ENCODE results near the gene CDON.

CDON gene

DNA sequence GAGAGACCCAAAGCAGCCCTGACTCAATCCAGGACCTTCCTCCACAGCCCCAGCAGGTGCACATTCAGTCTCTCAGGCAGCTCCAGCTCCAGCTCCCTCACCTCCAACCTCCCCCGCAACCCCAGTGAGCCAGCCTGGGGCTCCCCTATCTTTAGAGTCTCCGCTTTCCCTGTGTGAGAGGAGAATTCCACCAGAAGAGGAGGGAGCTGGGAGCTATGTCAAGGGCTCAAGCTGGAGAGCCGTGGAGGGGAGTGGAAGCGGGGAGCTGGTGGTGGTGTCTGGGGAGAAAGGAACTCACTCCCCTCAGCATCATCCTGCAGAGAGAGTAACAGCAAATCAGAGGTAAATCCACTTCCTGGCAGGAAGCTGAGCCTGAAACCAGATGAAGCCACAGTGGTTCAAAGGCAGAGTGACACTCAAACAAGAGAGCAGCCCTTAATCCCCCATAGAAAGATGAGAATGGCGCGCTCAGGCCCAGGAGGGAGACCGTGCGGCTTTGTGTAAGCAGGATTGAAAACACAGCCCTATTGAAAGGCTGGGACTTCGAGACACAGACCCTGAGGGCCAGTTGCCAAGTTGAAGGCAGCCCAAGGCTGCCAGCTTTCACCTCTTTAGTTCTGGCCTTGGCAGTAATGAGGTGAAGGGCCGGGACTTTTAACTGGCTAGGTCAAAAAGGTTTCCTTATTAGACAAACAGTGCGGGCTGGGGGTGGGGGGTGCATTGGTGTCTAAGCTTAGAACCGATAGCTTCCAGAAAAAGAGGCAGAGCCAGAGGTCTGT is 21.4 kb upstream of the CDON start:
- peak; percentile 58 for DNase-seq

DNA sequence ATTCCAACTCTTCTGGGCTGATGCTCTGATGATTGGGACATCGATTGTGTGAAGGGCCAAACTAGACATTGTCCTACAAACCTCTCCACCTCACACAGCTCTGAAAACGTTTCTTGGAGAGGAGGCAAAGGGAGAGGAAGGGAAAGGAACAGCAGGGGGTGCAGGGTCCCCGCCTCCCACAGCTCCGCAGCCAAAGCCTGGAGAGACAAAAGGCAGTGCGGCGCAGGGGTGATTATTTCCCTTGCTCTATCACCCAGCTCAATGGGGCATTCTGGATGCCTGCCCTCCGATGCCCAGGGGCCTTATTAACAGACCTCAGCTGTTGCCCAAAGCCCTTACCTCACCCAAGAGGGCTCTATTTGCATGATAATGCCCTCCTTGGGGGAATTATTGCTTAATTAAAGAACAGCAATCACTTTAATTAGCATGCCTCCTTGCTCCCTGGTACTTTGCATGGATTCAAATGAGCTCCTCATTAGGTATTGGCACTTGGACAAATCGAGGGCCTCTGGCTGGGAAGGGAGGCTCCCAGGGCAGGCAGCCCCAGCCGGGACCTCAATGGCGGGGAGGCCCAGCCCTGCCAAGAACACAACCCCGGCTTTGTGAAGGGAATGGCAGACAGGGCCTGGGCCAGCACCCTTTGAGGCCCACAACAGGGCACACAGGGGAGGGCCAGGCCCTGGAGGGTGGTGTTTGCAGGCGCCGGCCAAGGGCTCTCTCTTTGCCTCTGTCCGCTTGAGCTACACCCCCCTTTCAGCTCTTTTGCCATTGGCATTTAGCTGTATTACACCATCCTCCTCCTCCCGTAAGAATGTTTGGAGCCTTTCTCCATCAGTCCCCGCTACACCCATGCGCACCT is 19.8 kb upstream of the CDON start:
- DNase-seq, result peak; percentile 94

DNA sequence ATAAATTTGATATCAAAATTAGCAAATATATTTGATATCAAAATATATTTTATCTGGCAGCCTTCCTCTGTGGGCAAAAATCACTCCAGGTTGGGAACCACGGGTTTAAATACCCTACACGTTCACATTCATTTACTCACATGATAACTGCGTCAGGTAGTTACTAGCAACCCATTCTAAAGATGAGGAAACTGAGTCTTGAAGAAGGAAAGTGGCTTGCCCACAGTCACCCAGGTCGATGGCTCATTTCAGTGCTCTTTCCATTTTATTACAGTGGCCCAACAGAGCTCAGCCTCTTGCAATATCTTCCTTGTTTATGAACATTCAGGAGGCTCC is 19.2 kb upstream of the CDON start:
- no peak for DNase-seq

DNA sequence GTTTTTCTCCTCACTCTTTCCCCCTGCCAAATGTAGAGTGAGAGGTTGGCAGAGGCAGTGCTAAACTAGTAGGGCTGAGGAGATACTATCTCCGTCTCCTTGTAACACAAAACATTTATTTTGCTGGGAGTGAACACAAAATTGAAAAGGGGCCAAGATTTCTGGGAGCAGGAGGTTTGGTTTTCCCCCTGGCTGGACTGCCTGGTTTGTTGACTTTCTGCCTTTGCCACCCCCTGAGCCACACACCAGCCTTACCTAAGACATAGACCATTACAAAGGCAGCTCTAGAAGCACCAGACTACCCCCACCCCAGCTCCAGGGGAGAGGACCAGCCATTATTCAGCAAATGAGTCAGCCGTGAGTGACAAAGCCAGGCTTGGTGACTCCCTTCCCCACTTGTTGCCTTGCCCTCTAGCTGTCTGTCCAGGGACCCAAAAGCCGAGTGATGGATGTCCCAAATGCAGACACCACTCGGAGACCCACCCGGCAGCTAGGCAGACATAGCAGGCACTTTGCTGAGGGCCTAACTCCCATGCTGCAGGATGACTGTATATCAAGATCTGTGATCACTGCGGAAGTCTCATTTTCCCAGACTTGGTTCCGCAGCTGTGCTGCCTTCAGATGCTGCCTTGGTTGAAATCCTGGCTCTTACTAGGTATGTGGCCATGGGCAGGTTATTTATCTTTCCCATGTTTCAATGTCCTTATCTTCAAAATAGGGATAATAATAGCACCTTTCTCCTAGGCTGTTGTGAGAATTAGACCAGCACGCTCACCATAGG is 17.7 kb upstream of the CDON start:
- DNase-seq, result peak; percentile 85

DNA sequence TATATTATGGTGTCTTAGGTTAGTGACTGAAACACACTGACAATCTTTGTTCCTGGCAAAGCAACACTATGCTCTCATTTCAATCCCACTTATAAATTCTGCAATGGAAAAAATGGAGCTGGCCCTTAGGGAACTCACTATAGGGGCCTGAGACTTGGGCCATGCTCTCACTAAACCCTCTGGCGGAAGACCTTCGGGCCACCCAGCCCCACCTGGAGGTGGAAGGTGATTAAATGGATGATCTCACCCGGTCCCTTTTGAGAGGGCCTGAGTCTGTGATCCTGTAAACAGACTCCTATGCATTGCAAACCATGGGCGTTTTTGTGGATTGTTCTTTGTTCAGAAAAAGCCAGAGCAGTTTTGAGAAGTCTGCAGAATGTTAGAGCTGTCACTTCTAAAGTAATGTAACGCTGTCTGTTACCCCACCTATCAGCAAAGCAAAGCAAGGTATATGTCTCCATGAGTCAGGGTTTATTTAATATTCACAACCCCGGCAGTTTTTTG is 17.0 kb upstream of the CDON start:
- peak; percentile 68 for DNase-seq

DNA sequence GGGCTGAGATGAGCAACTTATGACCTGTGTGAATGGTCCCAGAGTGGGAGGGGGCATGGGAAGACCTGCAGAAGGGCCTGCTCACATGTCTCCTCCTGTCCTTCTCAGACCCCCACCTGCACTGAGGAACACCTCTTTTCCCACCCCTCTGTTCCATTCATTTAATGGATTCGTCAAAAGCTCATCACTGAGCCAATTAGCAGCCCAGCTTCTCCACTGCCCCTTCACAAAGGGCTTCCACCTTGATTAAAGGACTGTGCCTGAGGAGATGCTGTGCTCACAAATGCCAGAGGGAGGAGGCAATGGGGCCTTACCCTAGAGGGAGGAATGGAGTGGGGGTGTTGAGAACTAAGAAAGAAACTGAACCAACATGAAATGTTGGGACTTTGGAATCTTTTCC is 14.0 kb upstream of the CDON start:
- DNase-seq, result no peak

DNA sequence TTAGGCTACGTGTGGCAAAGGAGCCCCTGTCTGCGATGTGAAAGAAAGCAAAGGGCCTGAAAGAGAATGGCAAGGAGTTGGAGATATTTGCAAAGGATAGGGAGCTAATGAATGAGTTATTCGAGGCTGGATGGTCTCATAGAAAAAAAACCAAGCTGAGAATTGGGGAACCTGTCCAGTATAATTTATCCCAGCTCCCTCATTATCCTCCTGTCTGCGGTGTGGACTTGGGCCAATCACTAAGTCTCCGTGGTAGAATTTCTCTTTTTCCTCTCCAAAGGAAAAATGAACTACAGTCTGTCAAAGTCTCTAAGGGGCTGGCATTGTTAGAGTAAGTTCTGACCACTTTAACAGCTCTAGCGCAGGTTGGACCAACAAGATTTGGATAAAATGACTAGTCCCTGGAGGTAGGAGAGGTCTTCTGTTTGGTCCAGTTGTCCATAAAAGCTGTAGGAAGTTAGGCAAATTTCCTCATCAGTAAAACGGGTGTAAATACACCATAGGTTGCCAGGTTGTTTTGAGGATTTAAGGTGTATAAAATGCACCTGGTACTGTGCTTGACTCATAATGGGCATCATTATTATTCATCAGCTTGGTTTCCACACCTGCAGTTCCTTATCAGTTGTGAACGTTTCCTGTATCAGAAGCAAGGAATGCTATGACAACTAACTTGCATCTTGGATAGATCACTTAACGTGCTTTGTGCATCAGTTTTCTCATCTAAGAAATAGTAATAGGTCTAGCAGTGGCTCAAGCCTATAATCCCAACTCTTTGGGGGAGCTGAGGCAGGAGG is 10.3 kb upstream of the CDON start:
- no peak for DNase-seq

DNA sequence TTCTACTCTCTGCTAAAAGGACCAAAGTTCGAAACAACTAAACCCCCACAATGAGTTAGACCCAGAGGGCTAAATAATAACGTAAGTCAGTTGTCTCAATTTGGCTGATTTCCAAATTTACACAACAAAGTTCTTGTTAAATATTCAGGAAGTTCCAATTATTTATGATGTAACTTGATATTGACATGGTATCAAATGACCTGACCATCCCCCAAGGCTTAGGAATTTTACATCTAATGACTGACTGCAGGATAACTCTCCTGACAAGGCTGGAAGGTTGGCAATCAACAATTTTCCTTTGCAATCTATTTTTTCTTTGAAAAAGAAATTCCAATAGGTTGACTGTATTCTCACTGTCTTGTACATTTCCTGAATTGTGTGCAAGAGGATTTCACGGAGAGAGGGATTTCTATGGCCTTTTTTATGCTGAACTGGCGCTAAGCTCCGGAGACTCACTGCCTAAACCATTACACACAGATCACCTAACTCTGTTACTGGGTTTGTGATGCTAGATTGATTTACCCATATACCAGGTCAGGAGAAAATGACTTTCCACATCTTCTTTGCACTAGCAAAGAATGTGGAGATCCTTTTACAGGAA is 9.6 kb upstream of the CDON start:
- peak; percentile 53 for DNase-seq

DNA sequence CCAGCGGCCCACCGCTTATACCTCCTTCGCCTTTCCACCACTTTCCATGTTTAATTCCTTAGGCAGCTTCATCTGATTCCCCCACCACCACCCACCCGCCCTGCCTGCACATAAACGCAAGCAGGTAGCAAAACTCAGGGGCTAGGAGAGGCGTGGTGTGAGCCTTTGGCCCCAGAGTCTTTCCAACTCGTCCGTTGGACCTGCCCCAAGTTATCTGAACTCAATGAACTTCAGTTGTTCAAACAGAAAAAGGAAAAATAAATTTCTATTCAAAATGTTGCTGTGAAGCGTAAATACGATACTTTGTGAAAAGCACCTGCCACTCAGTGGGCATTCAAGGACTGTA is 814 bp upstream of the CDON start:
- DNase-seq, result no peak

DNA sequence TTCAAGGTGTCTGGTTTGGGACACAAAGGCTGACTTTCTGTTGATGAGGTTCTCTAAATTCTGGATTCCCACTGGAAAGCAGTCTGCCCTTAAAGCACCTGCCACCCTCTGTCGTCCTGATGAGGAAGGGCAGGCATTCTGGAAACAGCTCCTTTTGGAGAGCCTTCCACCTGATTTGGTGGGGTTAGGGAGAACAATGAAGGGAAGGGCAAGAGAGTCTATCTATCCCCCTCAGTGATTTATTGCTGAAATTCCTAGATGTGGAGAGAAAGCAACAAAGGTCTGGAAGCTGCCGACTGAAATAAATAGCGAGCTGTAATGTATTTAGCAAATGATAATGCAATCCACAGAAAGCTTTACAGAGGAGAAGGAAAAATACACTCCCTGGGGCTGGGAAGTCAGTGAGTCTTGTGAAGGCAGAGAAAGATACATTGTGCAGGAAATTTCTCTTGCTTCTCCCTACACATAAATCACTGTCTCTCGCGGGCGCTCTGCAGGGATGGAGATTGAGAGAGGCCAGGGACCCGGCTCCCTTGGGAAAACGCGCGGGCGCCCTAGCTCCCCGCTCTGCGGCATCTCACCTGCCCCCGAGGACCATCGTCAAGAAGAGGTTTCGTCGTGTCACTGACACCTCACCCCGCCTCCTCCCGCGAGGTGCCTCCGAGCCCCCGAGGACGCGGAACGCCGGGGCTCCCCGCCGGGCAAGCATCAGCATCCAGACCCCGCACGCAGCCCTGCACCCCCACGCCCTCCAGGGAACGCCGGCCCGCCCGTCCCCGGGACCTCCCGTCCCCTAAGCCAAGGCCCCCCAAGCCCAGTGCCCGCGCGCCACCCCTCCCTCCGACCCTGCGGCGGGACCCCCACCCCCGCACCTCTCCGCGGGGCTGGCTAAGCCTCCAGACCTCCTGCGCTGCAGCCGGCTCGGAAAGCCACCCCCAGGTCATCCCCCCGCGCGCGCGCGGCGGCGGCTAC is 673 bp downstream of the CDON start:
- DNase-seq, result peak; percentile 70

DNA sequence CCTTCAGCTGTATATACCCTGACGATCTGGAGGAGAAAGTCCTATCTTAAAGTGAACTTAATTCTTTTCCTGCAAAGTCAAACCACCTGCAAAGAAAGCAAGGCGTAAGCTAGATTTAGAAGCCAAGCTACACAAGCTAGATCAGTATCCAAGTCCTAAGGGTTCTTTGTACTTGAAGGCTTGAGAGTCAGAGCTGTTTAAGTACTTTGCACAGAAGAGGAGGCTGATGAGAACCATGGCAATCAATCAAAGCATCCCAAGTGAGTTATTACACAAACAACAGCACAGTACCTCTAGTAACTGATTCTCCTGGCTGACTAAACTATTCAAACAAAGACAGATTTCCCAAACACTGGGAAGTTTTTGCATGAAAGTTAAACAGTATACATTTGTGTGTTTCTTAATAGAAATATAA is 1.9 kb downstream of the CDON start:
- DNase-seq, result peak; percentile 13

DNA sequence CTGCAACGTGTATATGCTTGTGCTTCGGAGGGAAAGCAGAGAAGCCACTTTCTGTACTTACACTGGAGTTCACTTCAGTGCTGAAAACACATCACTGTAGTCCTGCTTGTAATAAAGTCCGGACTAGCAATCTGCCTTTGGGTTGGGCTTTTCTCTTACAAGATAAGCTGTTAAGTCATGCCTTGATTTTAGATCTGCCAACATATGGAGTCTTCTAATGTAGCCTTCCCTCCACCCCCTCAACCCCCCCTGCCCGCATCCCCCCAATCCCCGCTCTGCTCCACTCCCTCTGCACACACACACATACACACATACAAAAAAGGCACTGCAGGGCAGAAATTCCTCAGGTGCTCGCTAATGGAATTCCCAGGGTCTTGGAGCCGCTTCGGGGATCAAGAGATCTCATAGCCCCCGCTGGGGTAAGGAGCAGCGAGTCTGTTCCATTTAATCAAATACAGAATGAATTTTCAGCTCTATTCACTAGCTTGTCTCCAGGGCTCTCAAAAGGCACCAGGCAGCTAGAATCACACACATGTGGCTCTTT is 3.4 kb downstream of the CDON start:
- DNase-seq, result no peak

DNA sequence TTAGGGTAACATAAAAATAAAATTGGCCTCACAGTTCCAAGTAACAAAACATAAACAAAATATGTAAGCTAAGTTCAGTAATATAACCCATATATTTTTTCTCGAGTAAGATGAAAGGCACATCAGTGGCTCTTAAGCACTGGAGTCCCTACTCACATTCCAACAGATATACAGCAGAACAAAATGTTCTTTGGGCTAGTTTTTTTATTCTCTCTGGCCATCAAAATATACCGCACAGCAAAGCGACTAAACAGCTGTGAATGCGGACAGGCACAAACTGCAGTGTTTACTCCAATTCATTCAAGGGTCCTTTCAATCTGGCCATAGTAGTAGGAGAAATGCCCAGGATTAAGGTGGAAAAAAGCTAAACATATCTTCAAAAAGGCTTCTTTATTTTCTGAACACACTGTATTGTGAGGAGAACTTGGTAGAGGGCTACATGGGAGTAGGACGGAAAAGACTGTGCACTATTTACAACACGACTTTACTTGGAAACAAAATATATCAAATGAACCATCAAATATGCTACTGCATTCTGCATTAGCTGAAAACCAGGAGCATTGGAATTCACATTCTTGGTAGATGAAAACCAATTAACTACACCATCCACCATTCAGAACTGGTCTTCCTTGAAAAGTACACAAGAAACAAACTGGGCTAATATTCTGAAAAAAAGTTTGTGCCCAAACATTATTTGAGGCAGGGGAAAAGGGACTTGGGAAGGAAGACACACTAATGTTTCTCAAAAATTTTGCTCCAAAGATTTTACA is 4.4 kb downstream of the CDON start:
- no peak for DNase-seq

DNA sequence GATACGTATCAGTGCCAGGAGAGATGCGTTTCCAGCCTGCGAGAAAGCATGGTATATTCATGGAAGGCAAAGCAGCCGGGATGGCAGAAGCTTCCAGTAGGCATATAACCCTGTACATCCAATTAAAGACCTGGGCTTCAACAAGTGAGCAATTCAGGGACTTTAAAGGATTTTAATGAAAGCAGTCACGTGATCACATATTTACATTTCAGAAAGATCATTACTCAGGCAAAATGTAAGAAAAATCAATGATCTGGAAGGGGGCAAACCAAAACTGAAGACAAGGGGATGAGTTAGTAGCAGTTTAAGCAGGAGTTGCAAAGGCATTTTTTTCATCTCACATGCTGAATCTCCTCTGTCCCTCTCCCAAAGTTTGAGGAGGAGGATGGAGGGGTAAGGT is 7.8 kb downstream of the CDON start:
- no peak for DNase-seq

DNA sequence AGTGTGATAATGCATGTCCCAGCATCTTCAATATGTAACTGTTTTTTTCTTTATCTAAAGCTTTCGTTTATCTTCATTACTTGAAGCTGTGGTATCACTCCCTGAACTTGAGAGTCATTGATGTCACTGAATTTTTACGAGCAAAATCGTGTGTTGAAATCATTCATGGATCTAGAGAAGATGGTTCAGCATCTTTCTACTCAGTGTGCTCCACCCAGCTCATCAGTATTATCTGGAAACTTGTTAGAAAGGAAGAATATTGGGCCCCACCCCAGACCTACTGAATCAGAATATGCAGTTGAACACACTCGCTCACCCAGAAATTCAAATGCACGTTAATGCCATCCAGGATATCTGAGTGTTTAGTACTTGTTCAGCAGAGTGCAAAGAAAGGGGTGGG is 8.3 kb downstream of the CDON start:
- DNase-seq, result no peak

DNA sequence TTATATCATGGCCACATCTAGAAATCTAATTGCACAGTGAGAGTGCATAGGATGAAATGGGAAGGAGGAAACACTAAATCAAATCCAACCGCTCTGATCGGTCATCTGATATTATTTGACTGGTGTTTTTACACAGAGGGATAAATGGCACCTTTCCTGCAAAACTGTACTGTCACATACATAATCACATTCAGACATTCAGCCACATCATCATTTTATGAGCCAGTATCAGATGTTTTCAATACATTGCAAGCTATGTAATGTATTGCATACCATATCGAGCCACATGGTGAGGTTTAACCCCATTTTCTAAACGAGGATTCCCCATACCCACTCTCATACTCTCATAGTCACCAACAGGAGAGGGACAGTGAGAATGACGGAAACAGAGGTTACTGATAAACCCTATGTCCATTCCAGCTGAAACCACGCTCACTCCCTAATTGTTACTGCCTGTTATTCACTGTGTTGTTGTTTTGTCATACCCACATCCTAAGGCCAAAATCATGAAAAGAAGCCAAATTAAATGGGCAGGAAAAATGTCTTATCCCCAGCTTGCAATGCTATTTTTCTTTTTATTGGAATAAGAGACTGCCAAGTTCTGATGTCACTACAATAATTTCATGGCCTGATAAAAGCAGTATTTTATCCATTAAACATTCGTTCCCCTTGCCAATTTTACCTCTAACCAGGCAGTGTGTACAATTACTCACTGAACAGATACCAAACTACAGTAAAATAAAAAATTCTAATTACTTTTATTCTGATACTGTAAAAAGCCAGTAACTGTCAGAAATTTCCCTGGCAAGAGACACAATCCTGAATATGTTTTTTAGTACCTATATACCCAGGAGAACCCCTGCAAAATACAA is 9.0 kb downstream of the CDON start:
- DNase-seq, result no peak

DNA sequence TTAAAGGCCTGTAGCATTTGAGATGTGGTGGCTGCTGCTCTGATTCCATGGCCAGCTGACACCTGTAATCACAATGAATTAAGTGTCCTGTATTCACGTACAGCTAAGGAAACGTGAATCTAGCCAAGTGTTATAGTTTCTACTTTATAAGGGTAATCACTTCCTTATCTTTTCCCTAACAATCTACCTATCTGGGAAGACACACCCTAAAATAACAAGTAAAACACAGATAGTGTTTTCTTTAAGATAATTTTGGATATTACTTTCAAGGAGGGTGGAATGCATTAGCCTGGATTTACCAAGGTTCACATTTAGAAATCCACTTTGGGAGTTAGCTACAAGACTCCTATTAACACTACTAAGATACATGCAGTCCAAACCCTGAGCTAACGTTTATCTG is 11.5 kb downstream of the CDON start:
- DNase-seq, result no peak

DNA sequence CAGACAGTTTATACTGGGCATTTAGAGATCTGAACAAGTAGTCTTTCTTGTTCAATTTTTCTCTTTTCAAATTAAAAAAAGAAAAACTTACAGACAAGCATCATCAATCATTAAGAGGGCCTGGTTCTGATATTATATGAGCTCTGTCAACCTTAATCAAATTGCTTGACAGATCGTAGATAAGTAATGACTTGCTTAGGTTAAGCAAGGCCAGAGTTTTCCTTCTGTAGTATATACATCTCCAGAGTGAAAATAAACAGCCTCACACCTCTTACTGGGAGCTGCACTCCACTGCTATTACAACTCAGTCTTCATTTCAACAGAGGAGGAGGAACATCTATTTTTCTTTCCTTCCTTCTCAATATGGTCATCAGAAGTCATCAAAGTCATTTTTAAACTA is 13.5 kb downstream of the CDON start:
- DNase-seq, result no peak

DNA sequence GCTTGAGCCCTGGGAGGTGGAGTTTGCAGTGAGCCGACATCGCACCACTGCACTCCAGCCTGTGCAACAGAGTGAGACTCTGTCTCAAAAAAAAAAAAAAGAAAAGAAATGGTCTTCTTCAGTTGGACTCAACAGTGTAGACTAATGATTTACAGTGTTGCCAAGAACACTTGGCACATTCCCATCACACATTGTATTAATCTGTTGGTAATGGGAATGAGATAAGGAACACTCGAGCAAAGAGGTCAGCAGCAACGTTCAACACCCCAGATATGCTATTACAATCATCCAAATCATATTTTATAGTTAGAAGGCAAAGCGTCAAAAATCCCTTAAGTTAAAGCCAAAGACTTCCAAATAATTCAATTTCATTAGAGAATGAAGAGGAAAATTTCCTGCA is 14.5 kb downstream of the CDON start:
- no peak for DNase-seq

Data from NCI-H69 (cell line).